ENCODE data around the gene CD55. TPM values are rescaled to one million over a fixed set of nuclear protein-coding genes. Genes with fewer than 3 reads are reported as not detected.
A peak's percentile ranks its signal among the peaks of the same experiment; 100 is the strongest.

Gene CD55
- polyA plus RNA-seq, 4 donors = 46.0 to 70.8 (median 52.4) TPM

GRCh38 chr1:207352554-207352953 lies 31.1 kb downstream of the CD55 start:
- no peak for DNase-seq (ENCODE audit: low read depth in 4 of 4, low spot score in 2 of 4)

DNA sequence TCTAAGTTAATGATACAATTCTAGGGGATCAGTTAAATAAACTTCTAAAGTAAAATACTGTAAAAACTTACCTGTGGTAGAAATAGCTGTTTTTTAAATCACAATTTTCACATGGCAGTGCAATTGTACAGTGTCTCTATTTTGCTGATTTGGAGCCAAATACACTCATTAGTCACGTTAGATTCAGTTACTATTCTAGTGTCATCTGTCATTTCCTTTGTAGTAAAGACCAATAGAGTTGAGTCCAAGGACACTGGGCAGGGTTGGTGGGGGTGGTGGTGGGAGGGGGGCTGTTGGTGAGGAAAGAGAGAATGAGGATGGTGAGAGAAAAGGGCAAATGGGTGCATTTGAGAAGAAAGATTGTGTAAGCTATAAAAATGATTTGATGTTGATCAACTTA lies 33.6 kb downstream of the CD55 start:
- DNase-seq (ENCODE audit: low read depth in 4 of 4, low spot score in 2 of 4) = no peak

GRCh38 chr1:207355513-207356295 lies 34.2 kb downstream of the CD55 start:
- no peak for DNase-seq (ENCODE audit: low read depth in 4 of 4, low spot score in 2 of 4)

- DNase-seq (ENCODE audit: low read depth in 4 of 4, low spot score in 2 of 4) = no peak
Measured at GRCh38 chr1:207361029-207361428, 39.6 kb downstream of the CD55 start.

GRCh38 chr1:207361889-207362288 lies 40.4 kb downstream of the CD55 start:
- DNase-seq (ENCODE audit: low read depth in 4 of 4, low spot score in 2 of 4) = no peak

DNA sequence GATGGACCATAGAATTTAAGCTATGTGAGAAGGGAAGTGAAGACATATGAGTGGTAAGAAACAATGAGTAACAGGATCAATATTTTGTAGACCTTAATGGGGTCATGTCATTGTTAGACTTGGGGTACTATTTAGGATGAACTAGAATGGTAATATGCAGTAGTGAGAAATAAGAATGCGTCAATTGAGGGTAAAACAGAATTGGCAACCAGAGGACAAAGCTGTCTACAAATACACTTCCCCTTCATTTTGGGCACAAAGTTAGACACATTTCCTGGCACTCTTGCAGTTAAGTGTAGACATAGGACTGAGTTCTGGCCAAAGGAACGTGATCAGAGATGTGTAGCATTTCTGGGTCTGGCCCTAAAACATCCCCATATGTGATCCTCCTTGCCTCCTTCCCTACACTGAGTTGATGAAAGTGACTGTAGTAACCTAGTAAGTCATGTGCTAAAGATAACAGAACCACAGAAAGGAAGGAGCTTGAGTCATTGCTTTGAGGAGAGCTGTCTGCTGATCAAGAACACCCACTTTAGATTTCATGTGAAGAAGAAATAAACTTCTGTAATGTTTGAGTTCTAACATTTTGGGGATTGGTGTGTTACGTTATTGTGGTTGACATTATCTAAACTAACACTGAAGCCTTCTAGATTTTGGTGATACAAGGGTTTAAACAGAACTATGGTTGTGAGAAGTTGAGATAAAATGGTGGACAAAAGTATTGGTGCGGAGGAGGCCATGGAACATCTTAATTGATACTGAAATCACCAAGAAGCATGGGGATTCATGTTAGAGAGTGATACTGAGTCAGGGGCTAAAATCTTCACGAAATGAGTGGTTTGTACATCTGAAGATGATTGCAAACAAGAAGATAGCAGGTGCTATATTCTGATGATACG lies 41.7 kb downstream of the CD55 start:
- DNase-seq (ENCODE audit: low read depth in 4 of 4, low spot score in 2 of 4) = no peak

- DNase-seq (ENCODE audit: low read depth in 4 of 4, low spot score in 2 of 4) = no peak
Measured at GRCh38 chr1:207363871-207364270, 42.4 kb downstream of the CD55 start.

DNA sequence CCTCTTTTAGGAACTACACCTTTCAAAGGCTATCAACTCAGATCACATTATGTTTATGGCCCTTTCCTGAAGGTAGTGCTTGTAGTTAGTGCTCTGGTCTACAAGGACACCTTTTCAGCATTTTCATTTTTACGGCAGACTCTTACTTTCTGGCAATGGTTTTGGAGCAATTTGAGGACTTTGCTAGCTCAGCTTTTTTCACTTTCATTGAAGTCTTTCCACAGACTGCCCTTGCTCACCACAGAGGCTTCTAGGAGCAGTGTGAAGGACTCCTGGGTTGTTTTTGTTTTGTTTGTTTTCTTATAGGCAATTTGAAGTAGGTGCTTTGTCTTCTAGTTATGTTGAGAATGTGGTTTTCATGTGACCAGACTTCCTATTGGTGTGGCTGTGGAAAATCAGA lies 43.1 kb downstream of the CD55 start:
- no peak for DNase-seq (ENCODE audit: low read depth in 4 of 4, low spot score in 2 of 4)

DNA sequence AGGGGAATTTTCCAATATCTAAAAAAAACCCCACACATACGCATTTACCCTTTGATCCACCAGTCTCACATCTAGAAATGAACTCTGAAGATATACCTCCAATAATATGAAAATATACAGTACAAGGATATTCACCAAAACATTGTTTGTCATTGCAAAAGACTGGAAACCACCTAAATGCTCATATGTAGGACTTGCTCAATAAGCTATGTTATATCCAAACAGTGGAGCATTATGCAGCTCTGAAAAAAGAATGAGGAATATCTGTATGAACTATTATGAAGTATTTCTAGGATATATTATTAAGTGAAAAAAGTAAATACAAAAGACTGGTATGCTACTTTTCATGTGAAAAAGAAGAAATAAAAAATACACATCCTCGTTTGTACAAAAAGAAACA lies 43.6 kb downstream of the CD55 start:
- no peak for DNase-seq (ENCODE audit: low read depth in 4 of 4, low spot score in 2 of 4)

GRCh38 chr1:207366022-207366421 lies 44.5 kb downstream of the CD55 start:
- no peak for DNase-seq (ENCODE audit: low read depth in 4 of 4, low spot score in 2 of 4)

GRCh38 chr1:207388721-207389120 lies 67.2 kb downstream of the CD55 start:
- DNase-seq (ENCODE audit: low read depth in 4 of 4, low spot score in 2 of 4) = no peak

DNA sequence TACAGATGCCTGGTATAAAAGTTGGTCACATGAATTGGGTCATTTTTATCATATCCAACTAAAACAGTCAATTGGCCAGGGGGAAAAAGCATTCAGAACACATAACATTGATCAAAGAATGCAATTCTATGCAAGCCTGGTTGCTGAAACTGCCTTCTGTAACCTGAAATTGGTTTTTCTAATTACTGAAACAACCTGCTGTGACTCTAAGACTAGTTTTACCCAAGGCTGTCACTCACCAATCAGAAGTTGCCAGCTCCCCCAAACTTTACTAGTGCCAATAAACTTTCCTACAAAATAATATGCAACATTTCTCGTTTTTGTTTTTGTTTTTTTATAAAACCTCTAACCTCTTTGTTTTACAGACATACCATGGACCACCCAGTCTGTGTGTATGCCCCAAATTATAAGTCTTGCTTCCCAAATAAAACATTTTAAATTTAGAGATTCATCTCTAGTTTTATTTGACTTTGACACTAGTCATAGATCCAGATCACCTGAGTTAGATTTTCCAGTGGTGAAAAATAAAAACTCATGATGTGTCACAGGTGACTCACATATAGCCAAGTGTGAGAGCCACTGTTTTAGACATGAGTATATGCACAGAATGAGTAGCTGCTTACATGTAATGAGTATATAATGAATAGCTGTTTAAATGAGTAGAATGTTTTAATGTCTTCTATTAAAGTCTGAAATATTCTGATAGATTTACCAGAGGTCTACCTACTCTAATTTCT lies 68.4 kb downstream of the CD55 start:
- no peak for DNase-seq (ENCODE audit: low read depth in 4 of 4, low spot score in 2 of 4)

DNA sequence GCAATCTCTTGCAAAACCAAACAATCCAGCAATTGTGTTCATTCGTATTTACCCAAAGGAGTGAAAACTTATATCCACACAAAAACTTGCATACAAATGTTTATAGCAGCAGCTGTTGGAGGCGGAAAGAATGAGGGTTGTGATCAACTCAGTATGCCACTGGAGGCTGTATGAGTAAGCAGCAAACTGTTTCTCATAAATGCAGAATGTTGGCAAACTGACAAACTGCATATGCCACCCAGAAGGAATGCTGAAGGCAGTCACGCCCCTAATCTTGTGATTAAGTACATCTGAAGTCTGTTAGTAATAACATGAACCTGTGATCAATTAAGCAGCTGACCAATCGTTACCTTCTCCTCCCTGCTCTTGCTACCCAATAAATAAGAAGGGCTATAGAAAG lies 72.1 kb downstream of the CD55 start:
- DNase-seq (ENCODE audit: low read depth in 4 of 4, low spot score in 2 of 4) = no peak

GRCh38 chr1:207396168-207396746 lies 74.8 kb downstream of the CD55 start:
- DNase-seq (ENCODE audit: low read depth in 4 of 4, low spot score in 2 of 4) = no peak

- no peak for DNase-seq (ENCODE audit: low read depth in 4 of 4, low spot score in 2 of 4)
Measured at GRCh38 chr1:207397525-207397926, 76.0 kb downstream of the CD55 start.

DNA sequence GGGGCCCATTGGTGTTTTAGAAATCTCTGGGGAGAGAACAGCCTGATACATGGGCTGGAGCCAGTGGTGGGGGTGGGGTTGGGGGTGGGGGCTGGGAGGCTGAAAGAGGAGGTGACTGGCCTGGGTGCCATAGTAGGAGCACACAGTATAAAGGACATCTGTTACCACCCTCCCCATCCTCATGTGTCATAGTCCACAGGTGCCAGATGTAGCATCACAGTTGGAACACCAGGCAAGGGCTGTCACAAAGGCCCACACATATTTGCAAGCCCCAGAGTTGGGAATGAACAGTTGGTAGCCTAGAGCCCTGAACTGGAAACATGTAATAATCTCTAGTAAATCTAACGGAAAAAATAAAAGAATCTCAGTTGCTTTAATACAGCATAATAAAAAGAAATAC lies 77.5 kb downstream of the CD55 start:
- no peak for DNase-seq (ENCODE audit: low read depth in 4 of 4, low spot score in 2 of 4)

DNA sequence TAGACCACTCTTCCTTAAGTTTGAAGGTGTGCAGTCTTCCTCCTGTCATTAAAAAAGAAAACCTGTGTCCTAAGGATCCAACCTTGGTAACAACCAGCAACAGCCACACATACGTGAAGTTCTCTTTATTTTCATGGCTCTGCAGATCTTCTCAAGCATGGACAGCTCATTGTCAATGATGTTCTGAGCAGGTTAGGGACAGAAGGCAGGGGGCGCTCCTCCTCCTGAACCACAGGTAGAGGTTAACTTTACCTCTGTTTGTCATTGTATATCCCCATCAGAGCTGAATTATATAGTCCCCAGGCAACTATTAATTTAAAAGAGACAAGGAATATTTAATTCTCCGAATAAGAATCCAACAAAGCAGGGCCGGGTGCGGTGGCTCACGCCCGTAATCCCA lies 80.1 kb downstream of the CD55 start:
- DNase-seq (ENCODE audit: low read depth in 4 of 4, low spot score in 2 of 4) = no peak

- no peak for DNase-seq (ENCODE audit: low read depth in 4 of 4, low spot score in 2 of 4)
Measured at GRCh38 chr1:207402744-207403143, 81.3 kb downstream of the CD55 start.

- DNase-seq (ENCODE audit: low read depth in 4 of 4, low spot score in 2 of 4) = peak; percentile 25 to 37 (median 30)
Measured at GRCh38 chr1:207404849-207405525, 83.5 kb downstream of the CD55 start.

GRCh38 chr1:207405814-207406213 lies 84.3 kb downstream of the CD55 start:
- DNase-seq (ENCODE audit: low read depth in 4 of 4, low spot score in 2 of 4) = no peak

All from left renal cortex interstitium (tissue), 4 donors.